Omental fat pad (tissue), 4 donors: ENCODE measurements around the gene IL17RC. TPM values are rescaled to one million over a fixed set of nuclear protein-coding genes. Genes with fewer than 3 reads are reported as not detected.

Source experiments
- ATAC-seq: fragments of 150-250 bp; one replicate; pipeline ENCODE4 v1.9.1; 2016; ENCODE audit warnings: mild to moderate bottlenecking, moderate library complexity; ENCODE audit not compliant: low FRiP score
- DNase-seq: peaks from one replicate; pipeline ENCODE4 v3.0.0-alpha.2; 2019; ENCODE audit warnings: low spot score
- CTCF ChIP-seq, 3 donors: fragments of 450-650 bp; IDR thresholded peaks; one replicate each; pipeline ENCODE4 v1.5.1; 2016 to 2017; ENCODE audit warnings: antibody characterized with exemption in 3 of 3, mild to moderate bottlenecking in 3 of 3, moderate library complexity in 2 of 3
- total RNA-seq, 4 donors: library from RNA; depleted of rRNA; stranded (reverse); fragments of >200 nt; gene quantifications; one replicate each; pipeline ENCODE4 v1.1.0, GENCODE V29; 2016

Gene IL17RC
- total RNA-seq, 4 donors from 2014 or later: 53.4 to 97.6 (median 58.2) TPM

GRCh38 chr3:9955611-9956352 is 38.9 kb downstream of the IL17RC start:
- DNase-seq: no peak
- no peak for TF ChIP-seq CTCF (IDR thresholded peaks at IDR 0.05)
- ATAC-seq: no peak

GRCh38 chr3:9957214-9957613 is 40.3 kb downstream of the IL17RC start:
- no peak for DNase-seq
- no peak for TF ChIP-seq CTCF (IDR thresholded peaks at IDR 0.05)
- ATAC-seq: no peak

- ATAC-seq (no peak), DNase-seq (no peak)
- no peak for TF ChIP-seq CTCF (IDR thresholded peaks at IDR 0.05)
Measured at GRCh38 chr3:9965200-9965875, 48.4 kb downstream of the IL17RC start.

GRCh38 chr3:9966841-9967240 is 49.9 kb downstream of the IL17RC start:
- no peak for ATAC-seq
- TF ChIP-seq CTCF (IDR thresholded peaks at IDR 0.05): no peak
- DNase-seq: no peak

GRCh38 chr3:9969632-9970019 is 52.7 kb downstream of the IL17RC start:
- ATAC-seq: no peak
- no peak for DNase-seq
- TF ChIP-seq CTCF (IDR thresholded peaks at IDR 0.05): no peak

GRCh38 chr3:9970020-9970652 is 53.2 kb downstream of the IL17RC start:
- TF ChIP-seq CTCF (IDR thresholded peaks at IDR 0.05): no peak
- ATAC-seq: peak; percentile 57
- no peak for DNase-seq
